Body of pancreas (tissue), 4 donors: ENCODE data around the gene RIPK3.
A peak's percentile ranks its signal among the peaks of the same experiment; 100 is the strongest.

Source experiments
- POLR2A ChIP-seq, 3 donors: fragments of 450-650 bp; IDR thresholded peaks; one replicate each; pipeline ENCODE4 v1.6.1; 2016; ENCODE audit warnings: antibody characterized with exemption in 3 of 3, mild to moderate bottlenecking in 2 of 3
- TF ChIP-seq, protein P1 (sequence below), 7 experiments: fragments of 450-650 bp in 4 of 7; fragments of 200-600 bp in 3 of 7; sonication (generic) in 3 of 7; IDR thresholded peaks; one replicate each; pipeline ENCODE4 v1.5.1; 2016 to 2019; ENCODE audit warnings: antibody characterized with exemption in 7 of 7

DNA sequence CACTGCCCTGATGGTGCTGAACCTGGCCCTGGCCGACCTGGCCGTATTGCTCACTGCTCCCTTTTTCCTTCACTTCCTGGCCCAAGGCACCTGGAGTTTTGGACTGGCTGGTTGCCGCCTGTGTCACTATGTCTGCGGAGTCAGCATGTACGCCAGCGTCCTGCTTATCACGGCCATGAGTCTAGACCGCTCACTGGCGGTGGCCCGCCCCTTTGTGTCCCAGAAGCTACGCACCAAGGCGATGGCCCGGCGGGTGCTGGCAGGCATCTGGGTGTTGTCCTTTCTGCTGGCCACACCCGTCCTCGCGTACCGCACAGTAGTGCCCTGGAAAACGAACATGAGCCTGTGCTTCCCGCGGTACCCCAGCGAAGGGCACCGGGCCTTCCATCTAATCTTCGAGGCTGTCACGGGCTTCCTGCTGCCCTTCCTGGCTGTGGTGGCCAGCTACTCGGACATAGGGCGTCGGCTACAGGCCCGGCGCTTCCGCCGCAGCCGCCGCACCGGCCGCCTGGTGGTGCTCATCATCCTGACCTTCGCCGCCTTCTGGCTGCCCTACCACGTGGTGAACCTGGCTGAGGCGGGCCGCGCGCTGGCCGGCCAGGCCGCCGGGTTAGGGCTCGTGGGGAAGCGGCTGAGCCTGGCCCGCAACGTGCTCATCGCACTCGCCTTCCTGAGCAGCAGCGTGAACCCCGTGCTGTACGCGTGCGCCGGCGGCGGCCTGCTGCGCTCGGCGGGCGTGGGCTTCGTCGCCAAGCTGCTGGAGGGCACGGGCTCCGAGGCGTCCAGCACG, 23.8 kb downstream of the RIPK3 start:
- TF ChIP-seq, protein P1, sequence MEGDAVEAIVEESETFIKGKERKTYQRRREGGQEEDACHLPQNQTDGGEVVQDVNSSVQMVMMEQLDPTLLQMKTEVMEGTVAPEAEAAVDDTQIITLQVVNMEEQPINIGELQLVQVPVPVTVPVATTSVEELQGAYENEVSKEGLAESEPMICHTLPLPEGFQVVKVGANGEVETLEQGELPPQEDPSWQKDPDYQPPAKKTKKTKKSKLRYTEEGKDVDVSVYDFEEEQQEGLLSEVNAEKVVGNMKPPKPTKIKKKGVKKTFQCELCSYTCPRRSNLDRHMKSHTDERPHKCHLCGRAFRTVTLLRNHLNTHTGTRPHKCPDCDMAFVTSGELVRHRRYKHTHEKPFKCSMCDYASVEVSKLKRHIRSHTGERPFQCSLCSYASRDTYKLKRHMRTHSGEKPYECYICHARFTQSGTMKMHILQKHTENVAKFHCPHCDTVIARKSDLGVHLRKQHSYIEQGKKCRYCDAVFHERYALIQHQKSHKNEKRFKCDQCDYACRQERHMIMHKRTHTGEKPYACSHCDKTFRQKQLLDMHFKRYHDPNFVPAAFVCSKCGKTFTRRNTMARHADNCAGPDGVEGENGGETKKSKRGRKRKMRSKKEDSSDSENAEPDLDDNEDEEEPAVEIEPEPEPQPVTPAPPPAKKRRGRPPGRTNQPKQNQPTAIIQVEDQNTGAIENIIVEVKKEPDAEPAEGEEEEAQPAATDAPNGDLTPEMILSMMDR (IDR thresholded peaks at IDR 0.05) = peak in 4 of 7 experiments; percentile 8 to 30 (median 28)
- TF ChIP-seq POLR2A (IDR thresholded peaks at IDR 0.05) = no peak
